ENCODE results near the gene STAMBPL1.
A peak's percentile ranks its signal among the peaks of the same experiment; 100 is the strongest.

The STAMBPL1 gene

GRCh38 chr10:88840881-88841280 lies 39.2 kb upstream of the STAMBPL1 start:
- H3K27me3 ChIP-seq: no peaks in the 10 kb centered on the region

GRCh38 chr10:88841316-88842111 lies 38.5 kb upstream of the STAMBPL1 start:
- Histone ChIP-seq H3K4me1 (ENCODE audit: control insufficient read depth in 1 of 2, insufficient read depth in 1 of 2, low read depth in 1 of 2, low read length in 1 of 2) (peaks cover 81 to 100% of the 10 kb centered on the region in 2 experiments), H3K9me3 (no peaks in the 10 kb centered on the region), H3K27me3 (no peaks in the 10 kb centered on the region), H3K36me3 (no peaks in the 10 kb centered on the region), H3K4me3 (ENCODE audit: low read depth in 1 of 2, low read length in 1 of 2) (peak overlapping the region; percentile 38 to 43), H3K27ac (peak overlapping the region; percentile 88)
- TF ChIP-seq CTCF (IDR thresholded peaks at IDR 0.05): no peak

More at GRCh38 chr10:88840881-88841280, 39.2 kb upstream of the STAMBPL1 start:
- Histone ChIP-seq H3K27ac (peak overlapping the region; percentile 88), H3K4me3 (ENCODE audit: low read depth in 1 of 2, low read length in 1 of 2) (peak overlapping the region; percentile 38 to 43), H3K36me3 (no peaks in the 10 kb centered on the region), H3K9me3 (no peaks in the 10 kb centered on the region), H3K4me1 (ENCODE audit: control insufficient read depth in 1 of 2, insufficient read depth in 1 of 2, low read depth in 1 of 2, low read length in 1 of 2) (peaks cover 81 to 100% of the 10 kb centered on the region in 2 experiments)
- TF ChIP-seq CTCF (IDR thresholded peaks at IDR 0.05): no peak

GRCh38 chr10:88843171-88843570 lies 36.9 kb upstream of the STAMBPL1 start:
- Histone ChIP-seq H3K9me3 (no peaks in the 10 kb centered on the region), H3K36me3 (no peaks in the 10 kb centered on the region), H3K27me3 (no peaks in the 10 kb centered on the region), H3K4me3 (ENCODE audit: low read depth in 1 of 2, low read length in 1 of 2) (no peak overlapping the region), H3K4me1 (ENCODE audit: control insufficient read depth in 1 of 2, insufficient read depth in 1 of 2, low read depth in 1 of 2, low read length in 1 of 2) (peaks cover 80 to 100% of the 10 kb centered on the region in 2 experiments), H3K27ac (peak overlapping the region; percentile 7)
- no peak for TF ChIP-seq CTCF (IDR thresholded peaks at IDR 0.05)

- peak overlapping the region; percentile 52 to 65 for H3K4me3 ChIP-seq (ENCODE audit: low read depth in 1 of 2, low read length in 1 of 2)
- H3K36me3 ChIP-seq: no peaks in the 10 kb centered on the region
- peak overlapping the region; percentile 84 for H3K27ac ChIP-seq
- TF ChIP-seq CTCF (IDR thresholded peaks at IDR 0.05): no peak
- peaks cover 85 to 89% of the 10 kb centered on the region in 2 experiments for H3K4me1 ChIP-seq (ENCODE audit: control insufficient read depth in 1 of 2, insufficient read depth in 1 of 2, low read depth in 1 of 2, low read length in 1 of 2)
- H3K27me3 ChIP-seq: no peaks in the 10 kb centered on the region
- H3K9me3 ChIP-seq: no peaks in the 10 kb centered on the region
Measured at GRCh38 chr10:88848499-88848898, 31.5 kb upstream of the STAMBPL1 start.

GRCh38 chr10:88849234-88849633 lies 30.8 kb upstream of the STAMBPL1 start:
- TF ChIP-seq CTCF (IDR thresholded peaks at IDR 0.05): no peak
- peak overlapping the region; percentile 84 for H3K27ac ChIP-seq

More at GRCh38 chr10:88849234-88849633, 30.8 kb upstream of the STAMBPL1 start:
- H3K9me3 ChIP-seq: no peaks in the 10 kb centered on the region
- peak overlapping the region; percentile 52 to 65 for H3K4me3 ChIP-seq (ENCODE audit: low read depth in 1 of 2, low read length in 1 of 2)
- no peaks in the 10 kb centered on the region for H3K36me3 ChIP-seq
- H3K4me1 ChIP-seq (ENCODE audit: control insufficient read depth in 1 of 2, insufficient read depth in 1 of 2, low read depth in 1 of 2, low read length in 1 of 2): peaks cover 89 to 93% of the 10 kb centered on the region in 2 experiments
- no peaks in the 10 kb centered on the region for H3K27me3 ChIP-seq

All from neutrophil (primary cell).